ENCODE results near the gene ATP5MK. TPM values are rescaled to one million over a fixed set of nuclear protein-coding genes. Genes with fewer than 3 reads are reported as not detected.
A peak's percentile ranks its signal among the peaks of the same experiment; 100 is the strongest.

ATP5MK gene
- total RNA-seq, 4 donors from 2014 or later = 264 to 497 (median 417) TPM

GRCh38 chr10:103394180-103394579 is 2.1 kb downstream of the ATP5MK start:
- no peak for TF ChIP-seq CTCF (IDR thresholded peaks at IDR 0.05)
- no peak for TF ChIP-seq POLR2A (IDR thresholded peaks at IDR 0.05)
- WGBS, 2 donors = 78 to 83% methylated on average over 14 of the region's 14 CpGs
- intact Hi-C loops (cut with DNase I) = no loop called here
- no peak for DNase-seq
- Histone ChIP-seq H3K4me1 (peaks cover 18 to 52% (median 28%) of the 10 kb centered on the region in 3 donors), H3K36me3 (peaks cover 11 to 59% (median 33%) of the 10 kb centered on the region in 3 donors), H3K27ac (no peak overlapping the region), H3K27me3 (no peaks in the 10 kb centered on the region), H3K4me3 (no peak overlapping the region), H3K9me3 (no peaks in the 10 kb centered on the region)

- intact Hi-C loops (cut with DNase I) = no loop called here
- TF ChIP-seq POLR2A (IDR thresholded peaks at IDR 0.05) (no peak), CTCF (IDR thresholded peaks at IDR 0.05) (no peak)
- 95 to 98% methylated on average over 5 of the region's 5 CpGs for WGBS, 2 donors
These were observed 13.5 kb downstream of the ATP5MK start for GRCh38 chr10:103382769-103383168.

GRCh38 chr10:103374263-103374662 is 22.0 kb downstream of the ATP5MK start:
- intact Hi-C loops (cut with DNase I) = no loop called here
- H3K36me3 ChIP-seq = peaks cover 0 to 62% (median 5%) of the 10 kb centered on the region in 3 donors
- H3K4me3 ChIP-seq = no peak overlapping the region
- TF ChIP-seq CTCF (IDR thresholded peaks at IDR 0.05) = no peak
- TF ChIP-seq POLR2A (IDR thresholded peaks at IDR 0.05) = no peak
- 88 to 95% methylated on average over 5 of the region's 5 CpGs for WGBS, 2 donors
- peaks cover 0 to 15% (median 7%) of the 10 kb centered on the region in 3 donors for H3K4me1 ChIP-seq
- DNase-seq = no peak
- H3K9me3 ChIP-seq = no peaks in the 10 kb centered on the region
- H3K27ac ChIP-seq = no peak overlapping the region
- H3K27me3 ChIP-seq = no peaks in the 10 kb centered on the region

More at GRCh38 chr10:103382769-103383168, 13.5 kb downstream of the ATP5MK start:
- Histone ChIP-seq H3K9me3 (no peaks in the 10 kb centered on the region), H3K27me3 (no peaks in the 10 kb centered on the region), H3K4me1 (no peaks in the 10 kb centered on the region), H3K4me3 (no peak overlapping the region), H3K36me3 (peaks cover 0 to 95% (median 8%) of the 10 kb centered on the region in 3 donors), H3K27ac (no peak overlapping the region)
- no peak for DNase-seq

- Histone ChIP-seq H3K4me3 (no peak overlapping the region), H3K27me3 (no peaks in the 10 kb centered on the region), H3K27ac (no peak overlapping the region), H3K9me3 (no peaks in the 10 kb centered on the region), H3K36me3 (peaks cover 0 to 55% (median 5%) of the 10 kb centered on the region in 3 donors), H3K4me1 (peaks cover 0 to 22% (median 11%) of the 10 kb centered on the region in 3 donors)
- TF ChIP-seq POLR2A (IDR thresholded peaks at IDR 0.05) = no peak
- TF ChIP-seq CTCF (IDR thresholded peaks at IDR 0.05) = no peak
- WGBS, 2 donors = 76 to 87% methylated on average over 3 of the region's 3 CpGs
- no peak for DNase-seq
- intact Hi-C loops (cut with DNase I) = no loop called here
These were observed 22.7 kb downstream of the ATP5MK start for GRCh38 chr10:103373544-103373943.

GRCh38 chr10:103367782-103368518 is 28.3 kb downstream of the ATP5MK start, which contains the start of gene TAF5:
TSS of gene TAF5 (plus strand) at chr10:103367976. CDS start at chr10:103367990, 14 bp downstream.
- no peaks in the 10 kb centered on the region for H3K9me3 ChIP-seq
- peaks cover 0 to under 1% (median 0%) of the 10 kb centered on the region in 3 donors for H3K36me3 ChIP-seq
- 1 to 3% methylated on average over 7 to 17 of the region's 81 CpGs for WGBS, 2 donors
- peak; percentile 69 for DNase-seq
- peak within 1 kb of the TSS; percentile 71 to 100 (median 99) for H3K4me3 ChIP-seq
- TF ChIP-seq POLR2A (IDR thresholded peaks at IDR 0.05) (peak in 3 of 4 donors; percentile 76 to 95 (median 89)), CTCF (IDR thresholded peaks at IDR 0.05) (peak in 1 of 6 experiments; percentile 27)
- H3K4me1 ChIP-seq = peaks cover 0 to 28% (median 11%) of the 10 kb centered on the region in 3 donors
- peak within 1 kb of the TSS; percentile 87 to 96 (median 91) for H3K27ac ChIP-seq
- intact Hi-C loops (cut with DNase I) = no loop called here
- no peaks in the 10 kb centered on the region for H3K27me3 ChIP-seq
